Measurements from ENCODE around the gene NCCRP1.

The NCCRP1 gene

GRCh38 chr19:39246951-39247669 is 50.3 kb downstream of the NCCRP1 start:
- DNase-seq (ENCODE audit: low read depth), result no peak

DNA sequence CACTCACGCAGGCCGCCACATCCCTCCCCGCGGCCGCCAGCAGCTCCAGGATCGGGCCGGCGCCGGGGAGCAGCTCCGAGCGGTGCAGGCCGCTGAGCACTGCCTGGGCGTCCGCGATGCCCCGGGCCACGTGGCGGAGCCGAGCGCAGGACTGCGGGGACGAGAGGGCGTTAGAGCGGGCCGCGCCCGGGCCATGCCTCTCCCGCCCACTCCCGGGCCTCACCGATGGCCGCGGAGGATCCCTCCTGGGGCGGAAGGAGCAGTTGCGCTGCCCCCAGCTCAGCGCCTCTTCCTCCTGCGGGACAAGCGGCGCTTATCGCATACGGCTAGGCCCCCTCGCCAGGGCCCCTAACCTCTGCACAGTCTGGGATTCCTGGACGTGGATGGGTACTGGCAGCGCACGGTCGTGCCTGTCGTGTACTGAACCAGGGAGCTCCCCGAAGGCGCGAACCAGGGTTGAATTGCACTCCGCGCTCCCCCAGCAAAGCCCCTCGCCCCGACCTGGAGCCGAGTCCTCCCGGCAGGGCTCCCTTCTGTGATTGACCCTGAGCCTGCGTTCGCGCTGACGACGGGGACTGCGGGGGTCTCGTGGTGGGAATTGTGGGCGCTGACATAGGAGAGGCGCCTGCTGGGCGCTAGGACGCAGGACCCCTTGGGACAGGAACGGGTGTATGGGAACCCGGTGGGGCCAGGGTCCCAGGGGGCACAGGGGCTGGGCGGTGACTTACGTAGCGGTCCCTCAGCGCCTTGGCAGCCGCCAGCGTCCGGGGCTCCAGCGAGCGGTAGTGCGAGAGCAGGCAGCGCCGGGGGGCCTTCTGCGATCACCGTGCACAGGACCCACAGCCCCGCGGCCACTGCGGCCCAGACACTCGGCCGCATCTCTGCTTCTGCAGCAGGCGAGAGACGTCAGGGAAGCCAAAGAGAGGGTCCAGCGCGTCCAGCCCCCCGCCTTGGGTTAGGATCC is 51.2 kb downstream of the NCCRP1 start:
- no peak for DNase-seq (ENCODE audit: low read depth)

DNA sequence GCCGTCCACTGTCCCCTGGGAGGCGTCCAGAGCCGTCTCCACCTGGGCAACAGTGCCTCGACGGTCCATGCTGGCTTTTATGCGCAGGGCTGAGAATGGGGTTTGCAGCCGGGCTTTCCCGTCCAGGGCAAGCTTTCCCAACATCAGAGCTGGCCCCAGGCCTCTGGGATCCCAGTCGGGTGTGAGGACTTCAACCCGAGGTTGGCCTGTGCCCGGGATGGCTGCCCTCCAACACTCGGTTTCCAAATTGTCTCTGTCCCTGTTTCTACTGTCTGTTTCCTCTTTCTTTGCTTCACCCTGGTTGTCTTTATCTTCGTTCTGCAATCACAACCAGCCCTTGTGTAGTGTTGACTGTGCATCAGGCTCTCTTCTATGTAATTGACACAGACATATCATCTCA is 52.0 kb downstream of the NCCRP1 start, which contains the start of gene IFNL4:
IFNL4 (minus strand) TSS at position 51 of the 400 bp plus-strand sequence.
- DNase-seq (ENCODE audit: low read depth), result no peak

DNA sequence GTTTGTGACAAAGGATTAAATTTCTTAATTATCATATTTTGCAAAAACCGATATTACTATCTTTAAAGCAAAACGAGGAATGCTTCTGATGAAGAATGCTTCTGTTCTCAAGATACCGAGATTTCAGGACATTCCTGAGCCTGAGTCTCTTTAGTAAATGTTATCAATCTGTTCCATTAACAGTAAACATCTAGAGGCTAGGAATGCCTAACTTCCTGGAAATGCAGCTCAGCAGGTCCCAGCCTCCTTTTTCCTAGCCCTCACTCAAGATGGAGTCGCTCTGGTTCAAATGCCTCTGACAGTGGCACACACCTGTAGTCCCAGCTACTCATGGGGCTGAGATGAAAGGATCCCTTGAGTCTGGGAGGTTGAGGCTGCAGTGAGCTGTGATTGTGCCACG is 54.3 kb downstream of the NCCRP1 start:
- DNase-seq (ENCODE audit: low read depth), result no peak
